ENCODE measurements around the gene NEUROD2.
A peak's percentile ranks its signal among the peaks of the same experiment; 100 is the strongest.

Gene NEUROD2

GRCh38 chr17:39634384-39634871 lies 26.7 kb upstream of the NEUROD2 start:
- Mint-ChIP-seq H3K4me1 (peaks cover 39% of the 10 kb centered on the region), H3K36me3 (ENCODE audit: low read depth) (no peaks in the 10 kb centered on the region), H3K9me3 (no peaks in the 10 kb centered on the region), H3K27ac (peak overlapping the region; percentile 8 to 83 (median 54)), H3K27me3 (ENCODE audit: low read depth) (peaks cover 25% of the 10 kb centered on the region), H3K4me3 (peak overlapping the region; percentile 16 to 72 (median 61))
- TF ChIP-seq, protein P1, sequence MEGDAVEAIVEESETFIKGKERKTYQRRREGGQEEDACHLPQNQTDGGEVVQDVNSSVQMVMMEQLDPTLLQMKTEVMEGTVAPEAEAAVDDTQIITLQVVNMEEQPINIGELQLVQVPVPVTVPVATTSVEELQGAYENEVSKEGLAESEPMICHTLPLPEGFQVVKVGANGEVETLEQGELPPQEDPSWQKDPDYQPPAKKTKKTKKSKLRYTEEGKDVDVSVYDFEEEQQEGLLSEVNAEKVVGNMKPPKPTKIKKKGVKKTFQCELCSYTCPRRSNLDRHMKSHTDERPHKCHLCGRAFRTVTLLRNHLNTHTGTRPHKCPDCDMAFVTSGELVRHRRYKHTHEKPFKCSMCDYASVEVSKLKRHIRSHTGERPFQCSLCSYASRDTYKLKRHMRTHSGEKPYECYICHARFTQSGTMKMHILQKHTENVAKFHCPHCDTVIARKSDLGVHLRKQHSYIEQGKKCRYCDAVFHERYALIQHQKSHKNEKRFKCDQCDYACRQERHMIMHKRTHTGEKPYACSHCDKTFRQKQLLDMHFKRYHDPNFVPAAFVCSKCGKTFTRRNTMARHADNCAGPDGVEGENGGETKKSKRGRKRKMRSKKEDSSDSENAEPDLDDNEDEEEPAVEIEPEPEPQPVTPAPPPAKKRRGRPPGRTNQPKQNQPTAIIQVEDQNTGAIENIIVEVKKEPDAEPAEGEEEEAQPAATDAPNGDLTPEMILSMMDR (IDR thresholded peaks at IDR 0.05; ENCODE audit: unreplicated experiment in 3 of 3) = peak; percentile 73 to 77 (median 73)

DNA sequence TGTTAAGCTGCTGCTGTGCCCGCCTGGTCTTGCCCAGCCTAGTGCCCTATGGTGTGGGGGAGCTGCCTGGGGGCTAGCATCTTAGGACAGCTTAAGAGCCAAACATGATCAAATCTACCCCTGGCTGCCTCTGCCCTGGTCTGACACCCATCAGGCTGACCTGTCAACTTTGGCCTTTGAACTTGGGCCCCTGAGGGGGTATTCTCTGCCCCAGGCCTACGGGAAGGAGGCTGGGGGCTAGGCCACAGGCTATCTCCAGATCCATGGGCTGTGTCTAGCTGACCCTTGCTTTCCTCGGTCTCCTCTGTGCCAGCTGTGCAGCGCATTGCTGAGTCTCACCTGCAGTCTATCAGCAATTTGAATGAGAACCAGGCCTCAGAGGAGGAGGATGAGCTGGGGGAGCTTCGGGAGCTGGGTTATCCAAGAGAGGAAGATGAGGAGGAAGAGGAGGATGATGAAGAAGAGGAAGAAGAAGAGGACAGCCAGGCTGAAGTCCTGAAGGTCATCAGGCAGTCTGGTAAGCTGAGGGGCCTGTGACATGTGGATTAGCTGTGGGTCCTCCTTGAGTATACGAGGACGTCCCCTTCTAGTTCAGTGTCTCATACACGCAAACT lies 26.0 kb upstream of the NEUROD2 start:
- TF ChIP-seq, protein P1 (IDR thresholded peaks at IDR 0.05; ENCODE audit: unreplicated experiment in 3 of 3) = no peak
- Mint-ChIP-seq H3K9me3 (no peaks in the 10 kb centered on the region), H3K27me3 (ENCODE audit: low read depth) (peaks cover 32% of the 10 kb centered on the region), H3K36me3 (ENCODE audit: low read depth) (no peaks in the 10 kb centered on the region), H3K4me1 (peaks cover 32% of the 10 kb centered on the region), H3K27ac (no peak overlapping the region), H3K4me3 (no peak overlapping the region)

DNA sequence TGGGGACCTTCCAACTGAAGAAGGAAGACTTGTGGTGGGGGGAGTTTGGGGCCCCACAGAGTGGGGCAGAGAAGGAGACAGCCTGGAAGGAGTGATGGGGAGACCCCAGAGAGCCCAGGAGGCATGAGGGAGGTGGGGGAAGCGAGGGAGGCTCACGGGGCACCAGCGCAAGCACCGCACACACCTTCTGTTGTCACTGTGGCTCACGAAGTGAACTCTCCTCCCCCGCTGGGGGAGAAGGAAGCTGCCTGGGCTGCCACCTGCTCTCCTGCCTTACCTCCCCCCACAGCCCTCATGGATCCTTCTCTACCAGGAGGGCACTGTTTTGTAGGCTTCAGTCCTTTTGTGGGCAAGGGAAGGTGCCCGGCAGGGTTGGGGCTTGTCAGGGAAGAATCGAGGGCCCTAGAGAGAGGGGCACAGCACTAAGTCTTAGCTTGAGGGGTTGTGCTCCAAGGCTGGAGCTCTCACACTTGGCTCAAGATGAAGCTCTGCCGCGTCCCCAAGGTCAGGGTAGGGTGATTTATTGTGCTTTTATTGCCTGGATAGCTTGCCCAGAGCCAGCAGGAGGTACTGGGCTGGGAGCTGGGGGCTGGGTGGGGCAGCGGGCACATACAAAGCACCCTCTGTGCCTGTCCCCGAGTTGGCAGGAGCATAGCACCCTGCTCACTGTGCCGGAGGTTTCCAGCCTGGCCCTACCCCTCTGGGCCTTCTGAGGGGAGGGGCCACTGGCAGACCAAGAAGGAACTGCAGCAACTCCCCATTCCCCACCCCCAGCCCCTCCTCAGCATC lies 24.6 kb upstream of the NEUROD2 start:
- TF ChIP-seq, protein P1 (IDR thresholded peaks at IDR 0.05; ENCODE audit: unreplicated experiment in 3 of 3) = no peak
- Mint-ChIP-seq H3K36me3 (ENCODE audit: low read depth) (no peaks in the 10 kb centered on the region), H3K27me3 (ENCODE audit: low read depth) (peaks cover 44% of the 10 kb centered on the region), H3K9me3 (no peaks in the 10 kb centered on the region), H3K27ac (peak overlapping the region in 1 of 3 experiments; percentile 74), H3K4me3 (peak overlapping the region in 2 of 3 experiments; percentile 5 to 33), H3K4me1 (peaks cover 24% of the 10 kb centered on the region)

DNA sequence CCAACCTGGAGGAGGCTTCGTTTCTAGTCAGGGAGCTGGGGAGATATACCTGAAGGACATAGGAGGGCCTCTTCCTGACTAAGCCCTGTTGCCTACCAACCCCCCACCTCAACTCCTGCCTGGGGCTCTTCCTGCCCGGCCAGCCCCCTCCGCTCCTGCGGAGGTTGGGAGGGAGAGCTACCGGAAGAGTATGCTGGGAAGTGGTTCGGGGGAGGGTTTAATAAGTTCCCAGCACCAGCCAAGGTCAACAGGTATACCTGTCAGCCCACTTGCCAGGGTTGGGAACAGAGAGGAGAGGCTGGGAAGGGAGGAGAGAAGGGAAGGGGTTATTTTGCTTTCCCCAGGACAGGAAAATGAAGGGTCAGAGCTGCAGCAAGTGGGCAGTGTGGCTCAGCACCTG lies 23.7 kb upstream of the NEUROD2 start:
- peaks cover 19% of the 10 kb centered on the region for H3K4me1 Mint-ChIP-seq
- no peaks in the 10 kb centered on the region for H3K36me3 Mint-ChIP-seq (ENCODE audit: low read depth)
- H3K27ac Mint-ChIP-seq = peak overlapping the region in 2 of 3 experiments; percentile 39 to 74
- H3K9me3 Mint-ChIP-seq = no peaks in the 10 kb centered on the region
- peak overlapping the region in 2 of 3 experiments; percentile 5 to 33 for H3K4me3 Mint-ChIP-seq
- H3K27me3 Mint-ChIP-seq (ENCODE audit: low read depth) = peaks cover 50% of the 10 kb centered on the region
- TF ChIP-seq, protein P1 (IDR thresholded peaks at IDR 0.05; ENCODE audit: unreplicated experiment in 3 of 3) = no peak

- H3K4me1 Mint-ChIP-seq = peaks cover 31% of the 10 kb centered on the region
These were observed 22.2 kb upstream of the NEUROD2 start for GRCh38 chr17:39629898-39630297.

More at GRCh38 chr17:39629898-39630297, 22.2 kb upstream of the NEUROD2 start:
- Mint-ChIP-seq H3K27me3 (ENCODE audit: low read depth) (peaks cover 65% of the 10 kb centered on the region), H3K27ac (no peak overlapping the region), H3K4me3 (no peak overlapping the region), H3K36me3 (ENCODE audit: low read depth) (no peaks in the 10 kb centered on the region), H3K9me3 (no peaks in the 10 kb centered on the region)
- TF ChIP-seq, protein P1 (IDR thresholded peaks at IDR 0.05; ENCODE audit: unreplicated experiment in 3 of 3) = no peak
